ENCODE results near the gene CSF3R. TPM values are rescaled to one million over a fixed set of nuclear protein-coding genes. Genes with fewer than 3 reads are reported as not detected.

Gene CSF3R
- total and polyA plus RNA-seq, 9 of the 15 experiments (the other 6 are each of a cell fraction or from before 2014, with no cell fraction given): 0.21 to 0.86 (median 0.40) TPM; not detected in 1

DNA sequence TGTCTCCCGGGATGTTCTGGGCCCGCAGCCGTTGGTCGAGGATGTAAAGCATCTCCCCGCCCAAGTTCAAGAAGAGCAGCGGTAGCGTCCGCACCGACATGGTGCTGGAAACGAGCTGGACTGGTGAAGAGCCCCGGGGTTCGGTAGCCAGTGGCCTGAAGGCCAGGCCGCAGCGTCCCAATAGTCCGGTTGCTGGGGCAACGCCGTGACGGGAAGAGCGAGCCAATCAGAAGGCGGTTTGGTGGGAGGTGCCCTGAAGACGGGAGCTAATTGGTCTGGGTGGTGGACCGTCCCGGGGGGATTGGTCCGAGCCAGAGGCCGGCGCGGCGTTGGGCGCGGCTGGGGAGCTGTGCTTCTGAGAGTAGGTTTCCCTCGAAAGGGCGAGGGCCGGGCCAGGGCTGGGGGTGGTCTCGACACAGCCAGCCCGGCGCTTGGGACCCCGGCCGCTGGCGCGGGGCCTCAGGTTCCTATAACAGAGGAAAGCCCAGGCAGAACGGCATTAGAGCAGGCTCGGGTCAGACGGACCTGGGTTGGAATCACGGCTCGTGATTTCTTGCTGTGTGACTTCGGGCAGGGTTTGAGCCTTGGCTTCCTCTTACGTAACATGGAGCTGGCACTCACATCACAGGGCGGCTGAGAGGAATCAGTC, 32.3 kb downstream of the CSF3R start, which contains the start of gene OSCP1:
OSCP1 (minus strand) TSS at position 182 of the 649 bp plus-strand sequence; CDS start at position 100, 82 bp downstream.
- H3K9ac ChIP-seq (ENCODE audit: insufficient read depth in 1 of 2, low read depth in 2 of 2, low read length in 2 of 2): no peak within 1 kb of the TSS
- no peak within 1 kb of the TSS for H2AFZ ChIP-seq (ENCODE audit: low read depth, low read length)
- WGBS (ENCODE audit: insufficient coverage, low coverage, missing lambda C conversion rate): 90% methylated on average over 48 of the region's 48 CpGs
- H3K36me3 ChIP-seq (ENCODE audit: control insufficient read depth, insufficient read depth, low read length): peaks cover 15% of the 10 kb centered on the region
- no peaks in the 10 kb centered on the region for H3K9me1 ChIP-seq (ENCODE audit: control insufficient read depth, insufficient read depth, low read length)
- H3K4me2 ChIP-seq (ENCODE audit: insufficient read depth, low read length): no peak within 1 kb of the TSS
- no peaks in the 10 kb centered on the region for H3K9me3 ChIP-seq (replicated peaks; ENCODE audit: control insufficient read depth, insufficient read depth, low read depth, low read length)
- peak in 1 of 4 experiments; percentile 48 for DNase-seq (ENCODE audit: extremely low read depth in 1 of 4, low spot score in 3 of 4)
- peaks cover 21 to 33% of the 10 kb centered on the region in 2 experiments for H3K4me1 ChIP-seq (replicated peaks in 1 of 2; ENCODE audit: control insufficient read depth in 2 of 2, insufficient read depth in 2 of 2, low read length in 2 of 2)
- H3K27me3 ChIP-seq (ENCODE audit: control insufficient read depth in 2 of 2, insufficient read depth in 2 of 2, low read length in 2 of 2): no peaks in the 10 kb centered on the region
- intact Hi-C loops (cut with micrococcal nuclease): no loop called here
- H3K4me3 ChIP-seq: no peak within 1 kb of the TSS
- in situ Hi-C loops (cut with MboI): no loop called here
- no peak for FAIRE-seq
- no peaks in the 10 kb centered on the region for H4K20me1 ChIP-seq (replicated peaks; ENCODE audit: control insufficient read depth, insufficient read depth, low read length)
- POLR2A ChIA-PET: interaction anchor here (1.0 to 1.7 kb wide), 3 partner anchors 10 to 38 kb away, joined by 3 to 5 read pairs (median 4); partner anchors contain the start of gene MRPS15
- H3K79me2 ChIP-seq (ENCODE audit: control insufficient read depth, insufficient read depth, low read length): no peaks in the 10 kb centered on the region
- H3K27ac ChIP-seq (ENCODE audit: extremely low read depth, low read depth, low read length): no peak within 1 kb of the TSS
- CTCF ChIA-PET (ENCODE audit: low intra/inter-chr PET ratio): no interaction called here
- BruUV-seq (replicated peaks): no TSS peak
- peak; percentile 65 for TF ChIP-seq RFX1 (IDR thresholded peaks at IDR 0.05)
- peak; percentile 57 for TF ChIP-seq FIP1L1 (IDR thresholded peaks at IDR 0.05; ENCODE audit: low read depth, low read length, poor library complexity, severe bottlenecking)
- TF ChIP-seq ZNF75A (CRISPR knock-in tag; IDR thresholded peaks at IDR 0.05): no peak
- ATAC-seq: no peak

DNA sequence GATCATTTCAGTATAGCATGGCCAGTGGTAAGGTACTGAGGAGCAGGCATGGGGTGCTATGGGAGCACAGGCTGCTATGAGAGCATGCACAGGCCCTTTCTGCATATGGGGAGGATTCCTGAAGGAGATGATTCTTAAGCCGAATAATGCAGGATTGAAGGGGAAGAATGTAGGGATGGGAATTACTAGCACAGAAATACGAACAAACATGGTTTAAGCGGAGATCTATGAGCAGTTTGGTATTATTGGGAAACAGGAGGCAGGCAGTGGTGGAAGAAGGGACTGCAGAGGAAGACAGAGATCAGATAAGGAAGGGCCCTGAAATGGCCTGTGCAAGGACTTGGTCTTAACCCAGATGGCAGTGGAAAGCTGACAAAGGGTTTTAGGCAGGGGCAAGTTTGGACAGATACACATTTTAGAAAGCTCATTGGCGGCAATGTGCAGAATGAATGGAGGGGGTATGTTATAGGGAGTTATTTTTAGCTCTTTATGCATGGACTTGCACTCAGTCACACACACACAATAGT, 34.1 kb downstream of the CSF3R start:
- CTCF ChIA-PET (ENCODE audit: low intra/inter-chr PET ratio): interaction anchor here (0.5 kb wide), 1 partner anchor 29 kb away, joined by 3 read pairs; no protein-coding TSS in a partner anchor
- peak; percentile 82 for FAIRE-seq
- in situ Hi-C loops (cut with MboI): no loop called here
- TF ChIP-seq HMGN3 (IDR thresholded peaks at IDR 0.05; ENCODE audit: borderline replicate concordance, extremely low read depth, insufficient read length, low read depth, low read length): no peak
- TF ChIP-seq, protein P1, sequence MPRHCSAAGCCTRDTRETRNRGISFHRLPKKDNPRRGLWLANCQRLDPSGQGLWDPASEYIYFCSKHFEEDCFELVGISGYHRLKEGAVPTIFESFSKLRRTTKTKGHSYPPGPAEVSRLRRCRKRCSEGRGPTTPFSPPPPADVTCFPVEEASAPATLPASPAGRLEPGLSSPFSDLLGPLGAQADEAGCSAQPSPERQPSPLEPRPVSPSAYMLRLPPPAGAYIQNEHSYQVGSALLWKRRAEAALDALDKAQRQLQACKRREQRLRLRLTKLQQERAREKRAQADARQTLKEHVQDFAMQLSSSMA (CRISPR knock-in tag; IDR thresholded peaks at IDR 0.05): 0 out of 2 replicates have a peak, but pooled peaks have one; percentile 22
- peak in 1 of 2 experiments; percentile 31; a peak in 1 of 4 replicates for TF ChIP-seq NRF1 (conservative IDR thresholded peaks at IDR 0.05 in 1 of 2, IDR thresholded peaks at IDR 0.05 in 1 of 2)
- no peak for TF ChIP-seq YBX1 (IDR thresholded peaks at IDR 0.05)
- TF ChIP-seq KLF6 (CRISPR knock-in tag; IDR thresholded peaks at IDR 0.05; ENCODE audit: borderline replicate concordance): no peak
- TF ChIP-seq NFE2L1 (tag; IDR thresholded peaks at IDR 0.05; ENCODE audit: borderline replicate concordance, low read depth): no peak
- no peak for TF ChIP-seq ZNF133 (CRISPR knock-in tag; IDR thresholded peaks at IDR 0.05)
- TF ChIP-seq IFI16 (CRISPR knock-in tag; IDR thresholded peaks at IDR 0.05): no peak

More for the DNA sequence above, 34.1 kb downstream of the CSF3R start:
- H3K36me3 ChIP-seq (ENCODE audit: control insufficient read depth, insufficient read depth, low read length): no peaks in the 10 kb centered on the region; the same call in 2 of the 3 replicates
- H3K4me2 ChIP-seq (ENCODE audit: insufficient read depth, low read length): peak overlapping the region; percentile 53; the same call in 1 of the 2 replicates
- no peak overlapping the region for H3K4me3 ChIP-seq
- POLR2A ChIA-PET: interaction anchor here (0.7 to 1.7 kb wide), 4 partner anchors 10 to 61 kb away, joined by 3 to 5 read pairs (median 4); partner anchors contain the start of gene MRPS15
- H3K4me1 ChIP-seq (replicated peaks in 1 of 2; ENCODE audit: control insufficient read depth in 2 of 2, insufficient read depth in 2 of 2, low read length in 2 of 2): peaks cover 14 to 22% of the 10 kb centered on the region in 2 experiments
- H3K9ac ChIP-seq (ENCODE audit: insufficient read depth in 1 of 2, low read depth in 2 of 2, low read length in 2 of 2): no peak overlapping the region
- 21% methylated on average over 4 of the region's 4 CpGs for WGBS (ENCODE audit: insufficient coverage, low coverage, missing lambda C conversion rate)
- H3K27me3 ChIP-seq (ENCODE audit: control insufficient read depth in 2 of 2, insufficient read depth in 2 of 2, low read length in 2 of 2): no peaks in the 10 kb centered on the region
- intact Hi-C loops (cut with micrococcal nuclease): loop anchor here (10.0 kb wide), 1 partner anchor 96 kb away; no protein-coding TSS in a partner anchor
- H3K79me2 ChIP-seq (ENCODE audit: control insufficient read depth, insufficient read depth, low read length): no peaks in the 10 kb centered on the region
- H3K9me3 ChIP-seq (replicated peaks; ENCODE audit: control insufficient read depth, insufficient read depth, low read depth, low read length): no peaks in the 10 kb centered on the region
- no peaks in the 10 kb centered on the region for H3K9me1 ChIP-seq (ENCODE audit: control insufficient read depth, insufficient read depth, low read length)
- H4K20me1 ChIP-seq (replicated peaks; ENCODE audit: control insufficient read depth, insufficient read depth, low read length): no peaks in the 10 kb centered on the region
- ATAC-seq (peak; percentile 91), DNase-seq (ENCODE audit: extremely low read depth in 1 of 4, low spot score in 3 of 4) (peak; percentile 70 to 83 (median 74))
- no peak overlapping the region; the same call in 2 of the 3 replicates for H3K27ac ChIP-seq (ENCODE audit: extremely low read depth, low read depth, low read length)
- H2AFZ ChIP-seq (ENCODE audit: low read depth, low read length): peak overlapping the region; percentile 92
- no TSS peak for BruUV-seq (replicated peaks)

Measured in K562 (cell line).